Measurements from ENCODE around the gene ZNF229.
"Not testable (repeated sequence)": the region's sequence is repeated elsewhere in the genome, so short reads cannot be mapped to it uniquely, and the experiment has no call there.

Gene ZNF229

GRCh38 chr19:44447916-44448674 is at the start of gene ZNF229:
ZNF229 (minus strand) TSS chr19:44448472; CDS start chr19:44442847, 5,625 bp downstream.
- peak; percentile 6 to 36 for DNase-seq (ENCODE audit: low read depth in 2 of 2)

- no peak for DNase-seq (ENCODE audit: low read depth in 2 of 2)
Observed at GRCh38 chr19:44496711-44497110, 48.4 kb upstream of the ZNF229 start.

- DNase-seq (ENCODE audit: low read depth in 2 of 2), result no peak
Observed at GRCh38 chr19:44476559-44477408, 28.5 kb upstream of the ZNF229 start.

GRCh38 chr19:44468730-44469129 is 20.5 kb upstream of the ZNF229 start:
- not testable (repeated sequence) for DNase-seq (ENCODE audit: low read depth in 2 of 2)

GRCh38 chr19:44462600-44463286 is 14.5 kb upstream of the ZNF229 start:
- not testable (repeated sequence) for DNase-seq (ENCODE audit: low read depth in 2 of 2)

- DNase-seq (ENCODE audit: low read depth in 2 of 2), result not testable (repeated sequence)
Observed at GRCh38 chr19:44456016-44456415, 7.7 kb upstream of the ZNF229 start.

GRCh38 chr19:44455100-44455499 is 6.8 kb upstream of the ZNF229 start:
- DNase-seq (ENCODE audit: low read depth in 2 of 2), result no peak

GRCh38 chr19:44452367-44452766 is 4.1 kb upstream of the ZNF229 start:
- DNase-seq (ENCODE audit: low read depth in 2 of 2), result no peak

GRCh38 chr19:44451687-44452086 is 3.4 kb upstream of the ZNF229 start:
- no peak for DNase-seq (ENCODE audit: low read depth in 2 of 2)

- DNase-seq (ENCODE audit: low read depth in 2 of 2), result no peak
Observed at GRCh38 chr19:44438441-44438840, 9.8 kb downstream of the ZNF229 start.

- DNase-seq (ENCODE audit: low read depth in 2 of 2), result no peak
Observed at GRCh38 chr19:44435441-44435840, 12.8 kb downstream of the ZNF229 start.

- DNase-seq (ENCODE audit: low read depth in 2 of 2), result no peak
Observed at GRCh38 chr19:44430956-44431355, 17.3 kb downstream of the ZNF229 start.

GRCh38 chr19:44415553-44415952 is 32.7 kb downstream of the ZNF229 start:
- DNase-seq (ENCODE audit: low read depth in 2 of 2), result not testable (repeated sequence)

GRCh38 chr19:44401139-44402115 is 46.8 kb downstream of the ZNF229 start, which contains the start of gene ZNF285:
ZNF285 (minus strand) TSS chr19:44401608; CDS start chr19:44397213, 4,395 bp downstream.
- peak; percentile 25 to 44 for DNase-seq (ENCODE audit: low read depth in 2 of 2)

GRCh38 chr19:44389268-44389667 is 59.0 kb downstream of the ZNF229 start:
- DNase-seq (ENCODE audit: low read depth in 2 of 2), result not testable (repeated sequence)
